ENCODE data around the gene MANSC4. TPM values are rescaled to one million over a fixed set of nuclear protein-coding genes. Genes with fewer than 3 reads are reported as not detected.
A peak's percentile ranks its signal among the peaks of the same experiment; 100 is the strongest.

Gene MANSC4
- total RNA-seq, 4 donors from 2014 or later, result not detected

DNA sequence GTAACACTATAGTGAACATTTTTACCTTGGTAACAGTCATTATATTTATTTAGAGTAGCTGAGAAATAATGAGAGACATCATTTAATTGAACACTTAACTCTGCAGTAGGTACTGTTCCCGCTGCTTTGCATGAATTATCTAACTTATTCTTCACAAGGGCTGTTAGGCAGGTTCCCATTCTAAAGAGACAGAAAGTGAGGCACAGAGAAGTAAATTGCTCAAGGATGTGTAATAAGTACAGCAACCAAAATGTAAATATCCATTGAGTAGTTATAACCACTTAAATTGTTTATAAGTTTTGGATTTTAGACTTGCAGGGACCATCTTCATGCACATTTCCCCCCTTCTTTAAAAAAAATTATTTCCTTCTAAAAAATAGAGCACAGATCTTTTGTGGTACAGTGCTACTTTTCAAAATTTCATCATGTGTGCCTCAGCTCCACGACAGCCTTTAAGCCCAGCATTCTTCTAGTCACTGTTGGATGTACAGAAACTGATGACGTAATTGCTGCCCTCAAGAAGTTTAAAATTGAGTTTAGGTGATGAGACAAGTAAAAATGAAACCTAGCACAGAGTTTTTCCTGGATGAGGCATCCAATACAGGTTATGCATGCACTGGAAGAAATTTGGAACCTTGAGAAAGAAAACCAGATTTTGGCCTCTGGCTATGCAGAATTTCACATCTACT is 6.0 kb upstream of the MANSC4 start:
- H3K36me3 ChIP-seq, result peaks cover 0 to 12% of the 10 kb centered on the region in 2 donors
- ATAC-seq, result no peak
- H3K9me3 ChIP-seq, result no peaks in the 10 kb centered on the region
- H3K27me3 ChIP-seq, result no peaks in the 10 kb centered on the region
- H3K4me1 ChIP-seq, result peaks cover 8 to 87% (median 8%) of the 10 kb centered on the region in 3 donors
- no peak overlapping the region for H3K4me3 ChIP-seq
- 38 to 78% methylated on average over 3 of the region's 3 CpGs for WGBS, 2 donors (ENCODE audit: low coverage in 1 of 2)
- TF ChIP-seq, protein P1, sequence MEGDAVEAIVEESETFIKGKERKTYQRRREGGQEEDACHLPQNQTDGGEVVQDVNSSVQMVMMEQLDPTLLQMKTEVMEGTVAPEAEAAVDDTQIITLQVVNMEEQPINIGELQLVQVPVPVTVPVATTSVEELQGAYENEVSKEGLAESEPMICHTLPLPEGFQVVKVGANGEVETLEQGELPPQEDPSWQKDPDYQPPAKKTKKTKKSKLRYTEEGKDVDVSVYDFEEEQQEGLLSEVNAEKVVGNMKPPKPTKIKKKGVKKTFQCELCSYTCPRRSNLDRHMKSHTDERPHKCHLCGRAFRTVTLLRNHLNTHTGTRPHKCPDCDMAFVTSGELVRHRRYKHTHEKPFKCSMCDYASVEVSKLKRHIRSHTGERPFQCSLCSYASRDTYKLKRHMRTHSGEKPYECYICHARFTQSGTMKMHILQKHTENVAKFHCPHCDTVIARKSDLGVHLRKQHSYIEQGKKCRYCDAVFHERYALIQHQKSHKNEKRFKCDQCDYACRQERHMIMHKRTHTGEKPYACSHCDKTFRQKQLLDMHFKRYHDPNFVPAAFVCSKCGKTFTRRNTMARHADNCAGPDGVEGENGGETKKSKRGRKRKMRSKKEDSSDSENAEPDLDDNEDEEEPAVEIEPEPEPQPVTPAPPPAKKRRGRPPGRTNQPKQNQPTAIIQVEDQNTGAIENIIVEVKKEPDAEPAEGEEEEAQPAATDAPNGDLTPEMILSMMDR (IDR thresholded peaks at IDR 0.05), result no peak
- TF ChIP-seq POLR2AphosphoS5 (IDR thresholded peaks at IDR 0.05), result no peak
- TF ChIP-seq EP300 (IDR thresholded peaks at IDR 0.05), result no peak
- no peak for TF ChIP-seq POLR2A (IDR thresholded peaks at IDR 0.05)
- H3K27ac ChIP-seq, result no peak overlapping the region

DNA sequence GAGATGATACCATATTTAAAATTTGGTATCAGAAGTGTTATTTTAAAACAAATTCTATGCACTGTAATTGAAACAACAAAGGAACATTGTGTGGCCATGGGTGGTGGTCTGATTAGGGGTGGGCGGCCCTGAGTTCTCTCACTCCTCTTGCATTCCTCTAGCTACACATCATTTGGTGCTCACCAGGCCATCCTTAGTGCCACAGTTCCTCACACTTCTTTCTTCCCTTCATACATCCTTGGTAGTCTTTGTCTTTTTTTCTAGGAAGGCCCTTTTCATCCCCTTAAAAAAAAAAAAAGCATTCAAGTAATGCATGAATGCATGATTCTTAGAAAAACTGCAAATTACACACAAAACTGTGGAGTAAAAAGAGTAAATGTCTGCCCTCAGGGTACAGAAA is 2.4 kb upstream of the MANSC4 start:
- Histone ChIP-seq H3K4me1 (peaks cover 4 to 78% (median 7%) of the 10 kb centered on the region in 3 donors), H3K27me3 (no peaks in the 10 kb centered on the region), H3K36me3 (peaks cover 0 to 3% of the 10 kb centered on the region in 2 donors), H3K9me3 (no peaks in the 10 kb centered on the region), H3K4me3 (peak overlapping the region; percentile 42 to 64), H3K27ac (peak overlapping the region; percentile 60 to 95 (median 94))
- ATAC-seq, result no peak
- TF ChIP-seq, protein P1 (IDR thresholded peaks at IDR 0.05), result no peak
- TF ChIP-seq EP300 (IDR thresholded peaks at IDR 0.05) (no peak), POLR2AphosphoS5 (IDR thresholded peaks at IDR 0.05) (no peak), POLR2A (IDR thresholded peaks at IDR 0.05) (no peak)
- WGBS, 2 donors (ENCODE audit: low coverage in 1 of 2), result 29 to 67% methylated on average over 1 of the region's 1 CpG

DNA sequence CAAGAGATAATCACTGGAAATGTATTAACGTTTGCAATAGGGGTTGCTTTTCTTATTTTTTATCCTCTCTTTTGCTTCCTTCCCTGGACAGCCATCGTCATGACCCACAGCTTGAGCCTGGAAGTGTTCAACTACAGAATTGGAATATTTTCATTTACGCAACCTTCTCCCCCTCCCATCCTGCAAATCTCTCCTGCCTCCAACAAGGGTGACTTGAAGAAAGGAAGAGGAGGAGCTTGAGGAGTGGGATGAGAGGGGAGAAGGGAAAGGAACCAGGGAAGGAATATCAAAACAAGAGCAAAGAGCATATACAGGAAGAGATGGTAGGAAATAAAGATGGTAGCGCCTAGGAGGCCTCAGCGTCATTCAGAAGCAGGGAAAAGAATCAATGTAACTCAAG is 1.6 kb upstream of the MANSC4 start:
- no peaks in the 10 kb centered on the region for H3K9me3 ChIP-seq
- peak overlapping the region; percentile 60 to 95 (median 94) for H3K27ac ChIP-seq
- H3K4me1 ChIP-seq, result peaks cover 3 to 70% (median 4%) of the 10 kb centered on the region in 3 donors
- WGBS, 2 donors (ENCODE audit: low coverage in 1 of 2), result 14 to 28% methylated on average over 2 to 5 of the region's 5 CpGs
- TF ChIP-seq POLR2AphosphoS5 (IDR thresholded peaks at IDR 0.05), result peak; percentile 9
- TF ChIP-seq EP300 (IDR thresholded peaks at IDR 0.05), result no peak
- TF ChIP-seq POLR2A (IDR thresholded peaks at IDR 0.05), result no peak
- H3K4me3 ChIP-seq, result peak overlapping the region; percentile 42 to 64
- peaks cover 0 to 3% of the 10 kb centered on the region in 2 donors for H3K36me3 ChIP-seq
- H3K27me3 ChIP-seq, result no peaks in the 10 kb centered on the region
- ATAC-seq, result no peak

DNA sequence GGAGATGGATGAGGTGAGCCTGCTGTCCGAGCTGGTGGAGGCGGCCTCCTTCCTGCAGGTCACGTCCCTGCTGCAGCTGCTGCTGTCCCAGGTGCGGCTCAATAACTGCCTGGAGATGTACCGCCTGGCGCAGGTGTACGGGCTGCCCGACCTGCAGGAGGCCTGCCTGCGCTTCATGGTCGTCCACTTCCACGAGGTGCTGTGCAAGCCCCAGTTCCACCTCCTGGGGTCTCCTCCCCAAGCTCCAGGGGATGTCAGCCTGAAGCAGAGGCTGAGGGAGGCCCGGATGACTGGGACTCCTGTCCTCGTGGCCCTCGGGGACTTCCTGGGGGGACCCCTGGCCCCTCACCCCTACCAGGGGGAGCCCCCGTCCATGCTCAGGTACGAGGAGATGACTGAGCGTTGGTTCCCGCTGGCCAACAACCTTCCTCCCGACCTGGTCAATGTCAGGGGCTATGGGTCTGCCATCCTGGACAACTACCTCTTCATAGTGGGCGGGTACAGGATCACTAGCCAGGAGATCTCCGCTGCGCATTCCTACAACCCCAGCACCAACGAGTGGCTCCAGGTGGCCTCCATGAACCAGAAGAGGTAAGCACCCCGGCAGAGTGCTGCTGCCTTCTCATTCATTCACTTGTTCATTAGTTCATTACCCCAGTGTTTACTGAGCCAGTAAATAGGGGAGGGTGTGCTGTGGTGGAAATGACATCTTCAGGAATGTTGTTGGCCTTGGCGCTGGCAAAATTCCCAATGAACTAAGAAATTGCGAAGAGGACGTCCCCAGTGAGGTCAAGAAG is 774 bp upstream of the MANSC4 start:
- peak; percentile 86 for TF ChIP-seq POLR2AphosphoS5 (IDR thresholded peaks at IDR 0.05)
- peak in 1 of 2 donors; percentile 21 for TF ChIP-seq POLR2A (IDR thresholded peaks at IDR 0.05)
- TF ChIP-seq, protein P1 (IDR thresholded peaks at IDR 0.05), result no peak
- Histone ChIP-seq H3K27me3 (no peaks in the 10 kb centered on the region), H3K27ac (peak overlapping the region; percentile 60 to 95 (median 94)), H3K9me3 (no peaks in the 10 kb centered on the region), H3K36me3 (peaks cover 0 to 3% of the 10 kb centered on the region in 2 donors), H3K4me3 (peak overlapping the region; percentile 42 to 64), H3K4me1 (peaks cover 3 to 62% (median 4%) of the 10 kb centered on the region in 3 donors)
- peak; percentile 17 for ATAC-seq
- WGBS, 2 donors (ENCODE audit: low coverage in 1 of 2), result 7 to 12% methylated on average over 7 to 8 of the region's 27 CpGs

DNA sequence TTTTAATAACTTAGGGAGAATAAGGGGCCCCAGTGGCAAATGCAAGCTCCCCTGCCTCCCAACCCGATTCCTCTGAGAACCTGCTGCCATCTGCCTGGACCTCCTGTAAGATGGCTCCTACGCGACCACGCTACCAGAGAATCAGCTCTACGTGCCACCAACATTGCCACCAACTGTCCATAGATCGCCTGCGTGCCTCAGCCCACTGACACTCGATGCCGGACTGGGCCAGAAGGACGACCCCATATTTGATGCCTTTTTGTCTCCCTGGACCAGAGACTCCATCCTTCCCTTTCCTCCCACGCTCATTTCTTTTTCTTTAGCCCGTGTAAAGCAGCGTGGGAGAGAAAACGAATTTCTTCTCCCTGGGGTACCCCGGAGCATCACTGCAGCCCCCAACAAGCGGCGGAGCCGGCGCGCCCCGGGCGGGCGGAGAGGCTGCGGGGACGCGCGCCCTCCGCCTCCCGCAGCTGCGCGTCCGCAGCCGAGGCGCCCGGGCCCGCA is 568 bp downstream of the MANSC4 start:
- H3K27ac ChIP-seq, result peak overlapping the region; percentile 60 to 95 (median 94)
- no peaks in the 10 kb centered on the region for H3K27me3 ChIP-seq
- ATAC-seq, result no peak
- peak overlapping the region; percentile 42 to 64 for H3K4me3 ChIP-seq
- peaks cover 0 to 48% (median 3%) of the 10 kb centered on the region in 3 donors for H3K4me1 ChIP-seq
- 5 to 8% methylated on average over 10 to 11 of the region's 36 CpGs for WGBS, 2 donors (ENCODE audit: low coverage in 1 of 2)
- TF ChIP-seq, protein P1 (IDR thresholded peaks at IDR 0.05), result no peak
- no peak for TF ChIP-seq EP300 (IDR thresholded peaks at IDR 0.05)
- TF ChIP-seq POLR2AphosphoS5 (IDR thresholded peaks at IDR 0.05), result no peak
- TF ChIP-seq POLR2A (IDR thresholded peaks at IDR 0.05), result no peak
- H3K36me3 ChIP-seq, result peaks cover 0 to 3% of the 10 kb centered on the region in 2 donors
- H3K9me3 ChIP-seq, result no peaks in the 10 kb centered on the region
